Activated CD4-positive, CD25-positive, alpha-beta regulatory T cell treated with anti-CD3 and anti-CD28 coated beads, Interleukin-2, amount 50 U/mL, for 72 hours (primary cell): ENCODE measurements around the gene THAP2.
A peak's percentile ranks its signal among the peaks of the same experiment; 100 is the strongest.
"Not testable (repeated sequence)": the region's sequence is repeated elsewhere in the genome, so short reads cannot be mapped to it uniquely, and the experiment has no call there.

Experiments used
- DNase-seq: peaks from one replicate; pipeline ENCODE4 v3.0.0; 2021

THAP2 gene

GRCh38 chr12:71664411-71665089 is 449 bp downstream of the THAP2 start:
- DNase-seq = no peak

- DNase-seq = no peak
Observed at GRCh38 chr12:71665090-71665463, 976 bp downstream of the THAP2 start.

- DNase-seq = no peak
Observed at GRCh38 chr12:71666259-71666658, 2.2 kb downstream of the THAP2 start.

GRCh38 chr12:71671311-71671710 is 7.2 kb downstream of the THAP2 start:
- DNase-seq = no peak

- DNase-seq = no peak
Observed at GRCh38 chr12:71671816-71672215, 7.7 kb downstream of the THAP2 start.

GRCh38 chr12:71682466-71682865 is 18.4 kb downstream of the THAP2 start:
- DNase-seq = no peak

- no peak for DNase-seq
Observed at GRCh38 chr12:71683633-71684032, 19.5 kb downstream of the THAP2 start.

GRCh38 chr12:71684081-71684480 is 20.0 kb downstream of the THAP2 start:
- no peak for DNase-seq

GRCh38 chr12:71685312-71685906 is 21.3 kb downstream of the THAP2 start:
- DNase-seq = no peak

- peak; percentile 82 for DNase-seq
Observed at GRCh38 chr12:71685914-71686657, 22.0 kb downstream of the THAP2 start, which contains the start of gene TMEM19. Gene TMEM19, plus strand, starts transcription at chr12:71686082. Its CDS starts 599 bp downstream, at chr12:71686681.

GRCh38 chr12:71686658-71687025 is 22.5 kb downstream of the THAP2 start:
- no peak for DNase-seq

- DNase-seq = not testable (repeated sequence)
Observed at GRCh38 chr12:71687172-71687571, 23.1 kb downstream of the THAP2 start.

GRCh38 chr12:71688961-71689570 is 25.0 kb downstream of the THAP2 start:
- DNase-seq = no peak

GRCh38 chr12:71691504-71692129 is 27.5 kb downstream of the THAP2 start:
- DNase-seq = no peak

- DNase-seq = no peak
Observed at GRCh38 chr12:71693126-71693525, 29.0 kb downstream of the THAP2 start.

GRCh38 chr12:71693651-71694050 is 29.6 kb downstream of the THAP2 start:
- not testable (repeated sequence) for DNase-seq

GRCh38 chr12:71694099-71694820 is 30.2 kb downstream of the THAP2 start:
- no peak for DNase-seq

- DNase-seq = no peak
Observed at GRCh38 chr12:71695782-71696181, 31.7 kb downstream of the THAP2 start.

- DNase-seq = not testable (repeated sequence)
Observed at GRCh38 chr12:71702181-71702580, 38.1 kb downstream of the THAP2 start.

GRCh38 chr12:71702590-71702989 is 38.5 kb downstream of the THAP2 start:
- DNase-seq = no peak

- no peak for DNase-seq
Observed at GRCh38 chr12:71703206-71703605, 39.1 kb downstream of the THAP2 start.

GRCh38 chr12:71704920-71705319 is 40.8 kb downstream of the THAP2 start:
- DNase-seq = no peak
